H9 (cell line): ENCODE measurements around the gene NEK8. TPM values are rescaled to one million over a fixed set of nuclear protein-coding genes. Genes with fewer than 3 reads are reported as not detected.

ENCODE experiments used
- DNase-seq: peaks from one replicate; pipeline ENCODE4 v3.0.0-alpha.2; 2017
- H2AFZ ChIP-seq: one replicate; pipeline ENCODE4 v1.6.1; 2013; ENCODE audit warnings: mild to moderate bottlenecking, low read length, control low read depth, moderate library complexity
- H2AK5ac ChIP-seq: 2 replicates; pipeline ENCODE4 v1.6.1; 2013; ENCODE audit warnings: low read length, control low read depth, mixed read lengths; ENCODE audit not compliant: insufficient read length
- H2BK120ac ChIP-seq: one replicate; pipeline ENCODE4 v1.6.1; 2013; ENCODE audit warnings: low read depth, mild to moderate bottlenecking, low read length, control low read depth, inconsistent platforms; ENCODE audit not compliant: poor library complexity, severe bottlenecking
- H2BK12ac ChIP-seq: 2 replicates; pipeline ENCODE4 v1.6.1; 2013; ENCODE audit warnings: low read length, control low read depth, mixed read lengths, low read depth; ENCODE audit not compliant: insufficient read length
- H2BK15ac ChIP-seq: 2 replicates; pipeline ENCODE4 v1.6.1; 2013; ENCODE audit warnings: low read depth, low read length, control low read depth
- H2BK20ac ChIP-seq: one replicate; pipeline ENCODE4 v1.6.1; 2013; ENCODE audit warnings: low read depth, mild to moderate bottlenecking, low read length, control low read depth, inconsistent platforms; ENCODE audit not compliant: poor library complexity, severe bottlenecking
- H2BK5ac ChIP-seq: 2 replicates; pipeline ENCODE4 v1.6.1; 2013; ENCODE audit warnings: low read length, control low read depth, mixed read lengths; ENCODE audit not compliant: insufficient read length
- H3K14ac ChIP-seq: 2 replicates; pipeline ENCODE4 v1.6.1; 2013; ENCODE audit warnings: low read length, control low read depth; ENCODE audit not compliant: insufficient read depth
- H3K18ac ChIP-seq: 2 replicates; pipeline ENCODE4 v1.6.1; 2013; ENCODE audit warnings: low read depth, mild to moderate bottlenecking, mixed read lengths, low read length, control low read depth; ENCODE audit not compliant: insufficient read length
- H3K23ac ChIP-seq: 2 replicates; pipeline ENCODE4 v1.6.1; 2013; ENCODE audit warnings: low read length, control low read depth, mixed read lengths, low read depth; ENCODE audit not compliant: insufficient read length
- H3K23me2 ChIP-seq: 2 replicates; pipeline ENCODE4 v1.6.1; 2013; ENCODE audit warnings: low read depth, mild to moderate bottlenecking, mixed read lengths, low read length, control low read depth; ENCODE audit not compliant: insufficient read length, poor library complexity, severe bottlenecking
- H3K27ac ChIP-seq: 2 replicates; pipeline ENCODE4 v1.5.1; 2013; ENCODE audit warnings: low read length, control low read depth, mixed read lengths, low read depth; ENCODE audit not compliant: insufficient read length
- H3K27me3 ChIP-seq: 2 replicates; pipeline ENCODE4 v1.6.1; 2013; ENCODE audit warnings: low read length, control low read depth, inconsistent platforms; ENCODE audit not compliant: insufficient read depth
- H3K4ac ChIP-seq: 2 replicates; pipeline ENCODE4 v1.6.1; 2013; ENCODE audit warnings: low read depth, mild to moderate bottlenecking, control low read depth, inconsistent platforms, low read length, moderate library complexity
- H3K4me1 ChIP-seq: 2 replicates; pipeline ENCODE4 v1.6.1; 2013; ENCODE audit warnings: low read length, control low read depth, inconsistent platforms; ENCODE audit not compliant: insufficient read depth
- H3K4me2 ChIP-seq: 2 replicates; pipeline ENCODE4 v1.6.1; 2013; ENCODE audit warnings: low read length, control low read depth, mixed read lengths; ENCODE audit not compliant: insufficient read length, insufficient read depth
- H3K56ac ChIP-seq: 2 replicates; pipeline ENCODE4 v1.6.1; 2013; ENCODE audit warnings: low read depth, mild to moderate bottlenecking, mixed read lengths, low read length, control low read depth; ENCODE audit not compliant: insufficient read length
- H3K79me1 ChIP-seq: 2 replicates; pipeline ENCODE4 v1.6.1; 2013; ENCODE audit warnings: low read depth, mild to moderate bottlenecking, moderate library complexity, low read length, control low read depth, inconsistent platforms; ENCODE audit not compliant: insufficient read depth, poor library complexity, severe bottlenecking
- H3K79me2 ChIP-seq: 2 replicates; pipeline ENCODE4 v1.6.1; 2013; ENCODE audit warnings: low read length, control low read depth, inconsistent platforms; ENCODE audit not compliant: insufficient read depth
- H3K9ac ChIP-seq: 2 replicates; pipeline ENCODE4 v1.6.1; 2013; ENCODE audit warnings: low read length, control low read depth, mixed read lengths; ENCODE audit not compliant: insufficient read length; ENCODE audit errors: extremely low read depth
- H3K9me3 ChIP-seq: one replicate; pipeline ENCODE4 v1.6.1; 2013; ENCODE audit warnings: low read depth, low read length, inconsistent platforms; ENCODE audit not compliant: control insufficient read depth
- H3T11ph ChIP-seq: one replicate; pipeline ENCODE4 v1.6.1; 2013; ENCODE audit warnings: mild to moderate bottlenecking, low read length, control low read depth, inconsistent platforms
- H4K20me1 ChIP-seq: one replicate; pipeline ENCODE4 v1.6.1; 2013; ENCODE audit not compliant: control insufficient read depth, insufficient read length, insufficient read depth
- H4K5ac ChIP-seq: 2 replicates; pipeline ENCODE4 v1.6.1; 2013; ENCODE audit warnings: low read depth, mild to moderate bottlenecking, mixed read lengths, low read length, control low read depth; ENCODE audit not compliant: insufficient read length
- H4K8ac ChIP-seq: replicated peaks from 2 replicates; pipeline ENCODE4 v1.6.1; 2013; ENCODE audit warnings: low read length, control low read depth, mixed read lengths, low read depth; ENCODE audit not compliant: insufficient read length
- H4K91ac ChIP-seq: 2 replicates; pipeline ENCODE4 v1.6.1; 2013; ENCODE audit warnings: low read depth, mild to moderate bottlenecking, moderate library complexity, mixed read lengths, low read length, control low read depth; ENCODE audit not compliant: insufficient read length
- H3K27ac Mint-ChIP-seq, 3 experiments: 2 replicates in 2 of 3; 3 replicates in 1 of 3; pipeline ENCODE4 v1.8.0; 2020 to 2021; ENCODE audit warnings: mixed read lengths in 3 of 3, mild to moderate bottlenecking in 1 of 3, moderate library complexity in 1 of 3
- H3K27me3 Mint-ChIP-seq: 2 replicates; pipeline ENCODE4 v1.8.0; 2021; ENCODE audit warnings: low read depth, mild to moderate bottlenecking, moderate library complexity, mixed read lengths
- H3K36me3 Mint-ChIP-seq, 3 experiments: 2 replicates in 2 of 3; 3 replicates in 1 of 3; pipeline ENCODE4 v1.8.0; 2020 to 2021; ENCODE audit warnings: low read depth in 3 of 3, mixed read lengths in 3 of 3; ENCODE audit not compliant: insufficient read depth in 1 of 3
- H3K4me1 Mint-ChIP-seq, 2 experiments: 2 replicates each; pipeline ENCODE4 v1.8.0; 2020; ENCODE audit warnings: mixed read lengths in 2 of 2
- H3K4me3 Mint-ChIP-seq, 2 experiments: 2 replicates in 1 of 2; 3 replicates in 1 of 2; pipeline ENCODE4 v1.8.0; 2020 to 2021; ENCODE audit warnings: mild to moderate bottlenecking in 2 of 2, mixed read lengths in 2 of 2, moderate library complexity in 1 of 2
- H3K9me3 Mint-ChIP-seq, 2 experiments: 2 replicates in 1 of 2; 3 replicates in 1 of 2; pipeline ENCODE4 v1.8.0; 2020; ENCODE audit warnings: mild to moderate bottlenecking in 2 of 2, mixed read lengths in 2 of 2, moderate library complexity in 1 of 2
- WGBS: extraction: QIAGEN DNeasy Blood & Tissue Kit; methylation state at CpG from one replicate; pipeline ENCODE4 v1.1.7; 2013; ENCODE audit warnings: missing lambda C conversion rate, low lambda C conversion rate, mixed read lengths; ENCODE audit not compliant: insufficient read length; ENCODE audit errors: extremely low coverage; 5-methylcytosine and 5-hydroxymethylcytosine counted together
- total RNA-seq: library from RNA; stranded (reverse); gene quantifications from 2 replicates; pipeline ENCODE4 v1.2.1, GENCODE V29; 2021
- TF ChIP-seq, protein P1 (sequence below): fragments of 200-600 bp; sonication (generic); conservative IDR thresholded peaks from 3 replicates; pipeline ENCODE4 v1.8.0; 2021; ENCODE audit warnings: antibody characterized with exemption, mild to moderate bottlenecking

NEK8 gene
- total RNA-seq, 1 experiment from 2014 or later: 18.8 TPM

DNA sequence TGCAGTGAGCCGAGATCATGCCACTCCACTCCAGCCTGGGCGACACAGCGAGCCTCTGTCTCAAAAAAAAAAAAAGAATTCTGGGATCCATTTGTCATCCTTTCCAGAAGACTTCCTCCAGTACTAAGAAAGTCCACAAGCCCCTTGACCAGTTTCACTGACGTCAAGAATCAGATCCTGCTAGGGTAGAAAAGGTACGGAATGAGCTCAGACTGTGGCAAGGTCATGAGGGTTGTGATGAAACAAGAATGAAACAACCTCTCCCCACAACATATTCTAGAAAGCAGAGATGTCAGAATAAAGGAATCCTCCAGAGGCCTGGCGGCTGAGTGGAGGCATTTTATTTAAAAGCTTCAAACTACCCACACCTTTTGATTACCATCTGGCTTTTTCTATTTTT lies 45.1 kb downstream of the NEK8 start:
- Histone ChIP-seq H2BK20ac (no peak overlapping the region), H2AK5ac (no peak overlapping the region), H3K18ac (no peak overlapping the region), H3K4me1 (no peaks in the 10 kb centered on the region), H3K56ac (no peak overlapping the region), H3K27me3 (no peaks in the 10 kb centered on the region), H4K91ac (no peak overlapping the region), H3K14ac (no peak overlapping the region), H3T11ph (no peak overlapping the region), H3K23me2 (no peaks in the 10 kb centered on the region), H4K20me1 (no peaks in the 10 kb centered on the region), H3K4ac (no peak overlapping the region), H4K5ac (no peak overlapping the region), H3K9me3 (no peaks in the 10 kb centered on the region), H3K79me1 (no peaks in the 10 kb centered on the region), H2BK15ac (no peak overlapping the region), H3K9ac (no peak overlapping the region), H2BK12ac (no peak overlapping the region), H2AFZ (no peak overlapping the region), H2BK5ac (no peak overlapping the region), H3K79me2 (peaks cover 7% of the 10 kb centered on the region; the same call in 1 of the 2 replicates), H3K27ac (no peak overlapping the region), H2BK120ac (no peak overlapping the region), H3K4me2 (no peak overlapping the region), H3K23ac (no peak overlapping the region), H4K8ac (no peak overlapping the region)
- H3K36me3 Mint-ChIP-seq: peaks cover 16 to 30% (median 23%) of the 10 kb centered on the region in 3 experiments
- H3K4me1 Mint-ChIP-seq: peaks cover 0 to 13% of the 10 kb centered on the region in 2 experiments; a peak in 2 of 4 replicates
- no CpG with 5 or more reads among the region's 6 CpGs for WGBS
- no peak for DNase-seq
- no peaks in the 10 kb centered on the region for H3K27me3 Mint-ChIP-seq
- no peaks in the 10 kb centered on the region; a peak in 1 of 5 replicates for H3K9me3 Mint-ChIP-seq
- peak overlapping the region; percentile 36 to 94 (median 81); a peak in 6 of 7 replicates for H3K27ac Mint-ChIP-seq
- TF ChIP-seq, protein P1, sequence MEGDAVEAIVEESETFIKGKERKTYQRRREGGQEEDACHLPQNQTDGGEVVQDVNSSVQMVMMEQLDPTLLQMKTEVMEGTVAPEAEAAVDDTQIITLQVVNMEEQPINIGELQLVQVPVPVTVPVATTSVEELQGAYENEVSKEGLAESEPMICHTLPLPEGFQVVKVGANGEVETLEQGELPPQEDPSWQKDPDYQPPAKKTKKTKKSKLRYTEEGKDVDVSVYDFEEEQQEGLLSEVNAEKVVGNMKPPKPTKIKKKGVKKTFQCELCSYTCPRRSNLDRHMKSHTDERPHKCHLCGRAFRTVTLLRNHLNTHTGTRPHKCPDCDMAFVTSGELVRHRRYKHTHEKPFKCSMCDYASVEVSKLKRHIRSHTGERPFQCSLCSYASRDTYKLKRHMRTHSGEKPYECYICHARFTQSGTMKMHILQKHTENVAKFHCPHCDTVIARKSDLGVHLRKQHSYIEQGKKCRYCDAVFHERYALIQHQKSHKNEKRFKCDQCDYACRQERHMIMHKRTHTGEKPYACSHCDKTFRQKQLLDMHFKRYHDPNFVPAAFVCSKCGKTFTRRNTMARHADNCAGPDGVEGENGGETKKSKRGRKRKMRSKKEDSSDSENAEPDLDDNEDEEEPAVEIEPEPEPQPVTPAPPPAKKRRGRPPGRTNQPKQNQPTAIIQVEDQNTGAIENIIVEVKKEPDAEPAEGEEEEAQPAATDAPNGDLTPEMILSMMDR: no peak
- no peak overlapping the region for H3K4me3 Mint-ChIP-seq
